Activated CD4-positive, alpha-beta T cell treated with anti-CD3 and anti-CD28 coated beads, Interleukin-2, Interleukin-4, amounts not matched to agents 100 ng/mL and 50 ng/mL, durations not matched to agents 16 hours and 8 hours (primary cell): ENCODE results near the gene FIGNL2.
A peak's percentile ranks its signal among the peaks of the same experiment; 100 is the strongest.
"Not testable (repeated sequence)": the region's sequence is repeated elsewhere in the genome, so short reads cannot be mapped to it uniquely, and the experiment has no call there.

Experiments
- DNase-seq: peaks from one replicate; pipeline ENCODE4 v3.0.0-alpha.2; 2020; ENCODE audit warnings: low spot score

The FIGNL2 gene

GRCh38 chr12:51817027-51817953 lies 31.2 kb downstream of the FIGNL2 start:
- no peak for DNase-seq

GRCh38 chr12:51815571-51815970 lies 32.9 kb downstream of the FIGNL2 start:
- DNase-seq: no peak

- DNase-seq: peak; percentile 60
Observed at GRCh38 chr12:51814311-51815088, 34.0 kb downstream of the FIGNL2 start.

- DNase-seq: no peak
Observed at GRCh38 chr12:51813931-51814310, 34.6 kb downstream of the FIGNL2 start.

- no peak for DNase-seq
Observed at GRCh38 chr12:51812871-51813270, 35.6 kb downstream of the FIGNL2 start.

GRCh38 chr12:51811203-51812202 lies 37.0 kb downstream of the FIGNL2 start:
- DNase-seq: no peak

GRCh38 chr12:51809193-51809592 lies 39.3 kb downstream of the FIGNL2 start:
- no peak for DNase-seq

- no peak for DNase-seq
Observed at GRCh38 chr12:51806896-51807295, 41.6 kb downstream of the FIGNL2 start.

GRCh38 chr12:51801027-51801426 lies 47.5 kb downstream of the FIGNL2 start:
- no peak for DNase-seq

GRCh38 chr12:51798501-51798900 lies 50.0 kb downstream of the FIGNL2 start:
- DNase-seq: no peak

- DNase-seq: not testable (repeated sequence)
Observed at GRCh38 chr12:51798051-51798450, 50.5 kb downstream of the FIGNL2 start.

GRCh38 chr12:51797301-51797700 lies 51.2 kb downstream of the FIGNL2 start:
- no peak for DNase-seq

GRCh38 chr12:51793201-51793600 lies 55.3 kb downstream of the FIGNL2 start:
- no peak for DNase-seq

- DNase-seq: no peak
Observed at GRCh38 chr12:51792417-51792816, 56.1 kb downstream of the FIGNL2 start.

GRCh38 chr12:51788876-51789275 lies 59.6 kb downstream of the FIGNL2 start:
- DNase-seq: no peak

GRCh38 chr12:51785906-51786305 lies 62.6 kb downstream of the FIGNL2 start:
- no peak for DNase-seq

- DNase-seq: no peak
Observed at GRCh38 chr12:51784688-51785087, 63.8 kb downstream of the FIGNL2 start.

- DNase-seq: no peak
Observed at GRCh38 chr12:51779876-51780275, 68.6 kb downstream of the FIGNL2 start.

- DNase-seq: no peak
Observed at GRCh38 chr12:51777973-51778372, 70.5 kb downstream of the FIGNL2 start.

- DNase-seq: no peak
Observed at GRCh38 chr12:51777457-51777856, 71.1 kb downstream of the FIGNL2 start.

- no peak for DNase-seq
Observed at GRCh38 chr12:51774933-51775332, 73.6 kb downstream of the FIGNL2 start.
